Neural cell (in vitro differentiated cells): ENCODE results near the gene OSBP2. TPM values are rescaled to one million over a fixed set of nuclear protein-coding genes. Genes with fewer than 3 reads are reported as not detected.

ENCODE experiments used
- H2AFZ ChIP-seq: fragments of 200-600, 300-800 bp; sonication (generic), shearing (Covaris generic); 2 replicates; pipeline ENCODE4 v1.6.0; 2014; ENCODE audit warnings: low read depth, mild to moderate bottlenecking, antibody characterized with exemption, low read length, moderate library complexity
- H3F3A ChIP-seq: fragments of 200-600 bp; shearing (Covaris generic); 2 replicates; pipeline ENCODE4 v1.6.1; 2016; ENCODE audit warnings: mild to moderate bottlenecking, moderate library complexity, mixed read lengths, antibody characterized with exemption, low read length; ENCODE audit not compliant: insufficient read depth, poor library complexity, severe bottlenecking
- H3K27ac ChIP-seq: fragments of 200-600, 300-800 bp; sonication (generic), shearing (Covaris generic); 2 replicates; pipeline ENCODE4 v1.5.1; 2014; ENCODE audit warnings: mild to moderate bottlenecking, low read length, moderate library complexity
- H3K27me3 ChIP-seq: fragments of 300-800, 200-600 bp; sonication (generic), shearing (Covaris generic); 2 replicates; pipeline ENCODE4 v1.6.0; 2014; ENCODE audit warnings: mild to moderate bottlenecking, low read depth, low read length, moderate library complexity; ENCODE audit not compliant: insufficient read depth
- H3K36me3 ChIP-seq: fragments of 300-800, 200-600 bp; sonication (generic), shearing (Covaris generic); 2 replicates; pipeline ENCODE4 v1.5.1; 2014; ENCODE audit warnings: mild to moderate bottlenecking, antibody characterized with exemption, low read length, moderate library complexity; ENCODE audit not compliant: insufficient read depth
- H3K4me2 ChIP-seq: fragments of 300-800, 200-600 bp; sonication (generic), shearing (Covaris generic); 2 replicates; pipeline ENCODE4 v1.6.0; 2014; ENCODE audit warnings: mild to moderate bottlenecking, low read length
- H3K4me3 ChIP-seq: fragments of 300-800, 200-600 bp; sonication (generic), shearing (Covaris generic); 2 replicates; pipeline ENCODE4 v1.5.1; 2014; ENCODE audit warnings: mild to moderate bottlenecking, low read length, moderate library complexity
- H3K79me2 ChIP-seq: fragments of 200-600 bp; shearing (Covaris generic); replicated peaks from 2 replicates; pipeline ENCODE4 v1.6.0; 2014; ENCODE audit warnings: mild to moderate bottlenecking, low read length, moderate library complexity; ENCODE audit not compliant: insufficient read depth
- H3K9ac ChIP-seq: fragments of 300-800, 200-600 bp; sonication (generic), shearing (Covaris generic); 2 replicates; pipeline ENCODE4 v1.6.1; 2016; ENCODE audit warnings: mild to moderate bottlenecking, low read length, mixed read lengths
- H3K9me2 ChIP-seq: fragments of 200-600 bp; shearing (Covaris generic); 2 replicates; pipeline ENCODE4 v1.6.1; 2016; ENCODE audit warnings: mild to moderate bottlenecking, low read length, mixed read lengths; ENCODE audit not compliant: insufficient read depth
- H3K9me3 ChIP-seq: fragments of 200-600, 300-800 bp; sonication (generic), shearing (Covaris generic); 2 replicates; pipeline ENCODE4 v1.6.1; 2016; ENCODE audit warnings: mild to moderate bottlenecking, mixed run types, low read length, moderate library complexity, mixed read lengths
- H4K20me1 ChIP-seq: fragments of 200-600 bp; shearing (Covaris generic); 2 replicates; pipeline ENCODE4 v1.6.1; 2016; ENCODE audit warnings: mild to moderate bottlenecking, mixed run types; ENCODE audit not compliant: insufficient read depth
- CTCF ChIP-seq: fragments of 450-650 bp; IDR thresholded peaks from 2 replicates; pipeline ENCODE4 v1.5.1; 2014; ENCODE audit warnings: antibody characterized with exemption, mild to moderate bottlenecking, moderate library complexity; ENCODE audit not compliant: poor library complexity, severe bottlenecking
- EP300 ChIP-seq: fragments of 450-650 bp; conservative IDR thresholded peaks from 2 replicates; pipeline ENCODE4 v1.6.1; 2014; ENCODE audit warnings: antibody characterized with exemption, mild to moderate bottlenecking, moderate library complexity; ENCODE audit not compliant: poor library complexity, severe bottlenecking
- EZH2 ChIP-seq: fragments of 200-600, 300-800 bp; shearing (Covaris generic), sonication (generic); IDR thresholded peaks from 2 replicates; pipeline ENCODE4 v1.6.1; 2014; ENCODE audit warnings: antibody characterized with exemption, low read length, borderline replicate concordance, mild to moderate bottlenecking; ENCODE audit not compliant: insufficient read depth, poor library complexity, severe bottlenecking
- MXI1 ChIP-seq: fragments of 450-650 bp; conservative IDR thresholded peaks from 2 replicates; pipeline ENCODE4 v1.6.1; 2014; ENCODE audit warnings: antibody characterized with exemption, mild to moderate bottlenecking; ENCODE audit not compliant: poor library complexity, severe bottlenecking
- POLR2AphosphoS5 ChIP-seq: IDR thresholded peaks from 2 replicates; pipeline ENCODE4 v1.6.1; 2012
- RAD21 ChIP-seq: fragments of 450-650 bp; conservative IDR thresholded peaks from 2 replicates; pipeline ENCODE4 v1.6.1; 2014; ENCODE audit warnings: antibody characterized with exemption, mild to moderate bottlenecking, moderate library complexity
- REST ChIP-seq: IDR thresholded peaks from 2 replicates; pipeline ENCODE4 v1.6.1; 2012; ENCODE audit warnings: borderline replicate concordance
- SMC3 ChIP-seq: fragments of 450-650 bp; conservative IDR thresholded peaks from 2 replicates; pipeline ENCODE4 v1.6.1; 2014; ENCODE audit warnings: antibody characterized with exemption, mild to moderate bottlenecking, moderate library complexity; ENCODE audit not compliant: poor library complexity
- TAF1 ChIP-seq: IDR thresholded peaks from 2 replicates; pipeline ENCODE4 v1.6.1; 2012; ENCODE audit warnings: low read depth
- polyA plus RNA-seq: library from polyadenylated mRNA; depleted of rRNA; stranded (reverse); fragments of >200 nt; gene quantifications from 2 replicates; pipeline ENCODE4 v1.2.3, GENCODE V29; 2014

The OSBP2 gene
- polyA plus RNA-seq, 1 donor from 2014 or later = 8.7 TPM

GRCh38 chr22:30882184-30882717, 187.6 kb downstream of the OSBP2 start:
- no peaks in the 10 kb centered on the region for H3K36me3 ChIP-seq
- no peaks in the 10 kb centered on the region for H3F3A ChIP-seq
- H3K27ac ChIP-seq = no peak overlapping the region
- no peaks in the 10 kb centered on the region for H3K9me2 ChIP-seq
- no peaks in the 10 kb centered on the region for H3K9me3 ChIP-seq
- no peaks in the 10 kb centered on the region for H3K79me2 ChIP-seq
- H3K27me3 ChIP-seq = no peaks in the 10 kb centered on the region
- no peak overlapping the region for H2AFZ ChIP-seq
- H3K4me3 ChIP-seq = no peak overlapping the region
- H3K4me2 ChIP-seq = no peak overlapping the region
- no peak overlapping the region for H3K9ac ChIP-seq
- no peak for TF ChIP-seq POLR2AphosphoS5
- TF ChIP-seq CTCF = no peak
- TF ChIP-seq TAF1 = no peak
- TF ChIP-seq EP300 = no peak
- no peak for TF ChIP-seq EZH2
- no peak for TF ChIP-seq REST
- TF ChIP-seq SMC3 = no peak
- TF ChIP-seq MXI1 = no peak
- no peak for TF ChIP-seq RAD21
- H4K20me1 ChIP-seq = no peaks in the 10 kb centered on the region

- H3F3A ChIP-seq = no peaks in the 10 kb centered on the region
- no peaks in the 10 kb centered on the region for H3K9me2 ChIP-seq
- no peak overlapping the region for H3K4me3 ChIP-seq
- no peaks in the 10 kb centered on the region for H3K27me3 ChIP-seq
- H4K20me1 ChIP-seq = no peaks in the 10 kb centered on the region
- TF ChIP-seq CTCF = no peak
- no peak for TF ChIP-seq MXI1
- TF ChIP-seq RAD21 = no peak
- H3K9ac ChIP-seq = no peak overlapping the region
- peaks cover 6% of the 10 kb centered on the region for H3K36me3 ChIP-seq
- H2AFZ ChIP-seq = no peak overlapping the region
- no peak overlapping the region for H3K27ac ChIP-seq
- H3K9me3 ChIP-seq = no peaks in the 10 kb centered on the region
- H3K79me2 ChIP-seq = no peaks in the 10 kb centered on the region
- no peak overlapping the region for H3K4me2 ChIP-seq
These were observed 188.4 kb downstream of the OSBP2 start for GRCh38 chr22:30882974-30883533.
